HL-60 (cell line): Measurements from ENCODE around the gene COP1.
A peak's percentile ranks its signal among the peaks of the same experiment; 100 is the strongest.

Experiments
- DNase-seq, 2 experiments: peaks; one replicate each; pipeline ENCODE4 v3.0.0-alpha.2; 2010 to 2020; ENCODE audit warnings: low read depth in 1 of 2, low spot score in 1 of 2
- H3K27ac ChIP-seq: fragments of 250-450 bp; sonication (Bioruptor Pico); replicated peaks from 2 replicates; pipeline ENCODE4 v1.5.1; 2020; ENCODE audit warnings: mild to moderate bottlenecking, moderate library complexity
- H3K27me3 ChIP-seq: fragments of 250-450 bp; sonication (Bioruptor Pico); 2 replicates; pipeline ENCODE4 v1.5.1; 2021; ENCODE audit warnings: mild to moderate bottlenecking, moderate library complexity; ENCODE audit not compliant: insufficient read depth, poor library complexity, severe bottlenecking
- H3K4me3 ChIP-seq: replicated peaks from 2 replicates; pipeline ENCODE4 v1.5.1; 2011; ENCODE audit warnings: mild to moderate bottlenecking, control low read depth, low read length; ENCODE audit not compliant: insufficient read depth
- CTCF ChIP-seq: IDR thresholded peaks from one replicate; pipeline ENCODE4 v1.5.1; 2011; ENCODE audit warnings: low read length, control low read depth, inconsistent platforms; ENCODE audit not compliant: insufficient read depth
- GABPA ChIP-seq: IDR thresholded peaks from 2 replicates; pipeline ENCODE4 v1.6.1; 2012; ENCODE audit warnings: low read depth
- POLR2AphosphoS5 ChIP-seq: IDR thresholded peaks from 2 replicates; pipeline ENCODE4 v1.6.1; 2012; ENCODE audit warnings: low read depth
- REST ChIP-seq: IDR thresholded peaks from 2 replicates; pipeline ENCODE4 v1.6.1; 2012; ENCODE audit warnings: low read depth; ENCODE audit not compliant: insufficient replicate concordance
- SPI1 ChIP-seq: IDR thresholded peaks from 2 replicates; pipeline ENCODE4 v1.6.1; 2012; ENCODE audit warnings: low read depth, mild to moderate bottlenecking, borderline replicate concordance

COP1 gene

DNA sequence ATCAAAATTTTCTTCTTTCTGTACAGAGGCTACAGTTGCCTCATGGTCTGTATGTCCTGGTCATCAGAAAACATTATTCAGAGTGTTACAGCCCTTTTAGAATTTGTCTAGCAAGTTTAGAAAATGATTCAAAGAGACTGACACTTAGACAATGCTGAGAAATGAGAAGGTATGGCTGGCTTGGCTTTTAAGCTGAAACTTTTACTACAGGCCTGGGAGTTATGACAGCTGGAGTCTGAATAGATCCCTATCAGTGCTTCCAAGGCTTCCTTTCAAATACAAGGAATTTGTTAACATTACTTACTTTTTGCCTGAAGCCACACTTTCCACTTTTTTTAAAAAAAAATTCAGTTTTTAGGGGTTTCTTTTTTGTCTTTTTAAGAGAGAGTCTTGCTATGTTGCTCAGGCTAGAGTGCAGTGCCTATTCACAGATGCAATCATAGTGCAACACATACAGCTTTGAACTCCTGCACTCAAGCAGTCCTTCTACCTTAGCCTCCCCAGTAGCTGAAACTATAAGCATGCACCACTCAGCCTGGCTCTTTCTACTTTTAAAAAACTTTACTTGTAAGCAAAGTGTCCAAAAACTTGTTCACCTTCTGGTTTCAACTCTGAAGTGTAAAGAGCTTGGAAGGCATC is 10.5 kb upstream of the COP1 start:
- TF ChIP-seq REST (no peak), CTCF (no peak), GABPA (no peak), SPI1 (no peak), POLR2AphosphoS5 (no peak)
- Histone ChIP-seq H3K27ac (no peak overlapping the region), H3K4me3 (no peak overlapping the region), H3K27me3 (no peaks in the 10 kb centered on the region)
- no peak for DNase-seq

- H3K4me3 ChIP-seq, result no peak overlapping the region
- TF ChIP-seq GABPA (no peak), POLR2AphosphoS5 (no peak), REST (no peak), CTCF (no peak), SPI1 (no peak)
- no peak overlapping the region for H3K27ac ChIP-seq
- DNase-seq, result no peak
- no peaks in the 10 kb centered on the region for H3K27me3 ChIP-seq
Observed at GRCh38 chr1:176216031-176216430, 8.9 kb upstream of the COP1 start.

- Histone ChIP-seq H3K27me3 (no peaks in the 10 kb centered on the region), H3K4me3 (no peak overlapping the region), H3K27ac (peak overlapping the region; percentile 63)
- peak in 1 of 2 experiments; percentile 54 for DNase-seq
- TF ChIP-seq SPI1, result peak; percentile 59; the same call in 1 of the 2 replicates
- TF ChIP-seq REST, result no peak
Observed at GRCh38 chr1:176211396-176212165, 4.5 kb upstream of the COP1 start.
